ENCODE measurements around the gene METRNL.
A peak's percentile ranks its signal among the peaks of the same experiment; 100 is the strongest.

Gene METRNL

DNA sequence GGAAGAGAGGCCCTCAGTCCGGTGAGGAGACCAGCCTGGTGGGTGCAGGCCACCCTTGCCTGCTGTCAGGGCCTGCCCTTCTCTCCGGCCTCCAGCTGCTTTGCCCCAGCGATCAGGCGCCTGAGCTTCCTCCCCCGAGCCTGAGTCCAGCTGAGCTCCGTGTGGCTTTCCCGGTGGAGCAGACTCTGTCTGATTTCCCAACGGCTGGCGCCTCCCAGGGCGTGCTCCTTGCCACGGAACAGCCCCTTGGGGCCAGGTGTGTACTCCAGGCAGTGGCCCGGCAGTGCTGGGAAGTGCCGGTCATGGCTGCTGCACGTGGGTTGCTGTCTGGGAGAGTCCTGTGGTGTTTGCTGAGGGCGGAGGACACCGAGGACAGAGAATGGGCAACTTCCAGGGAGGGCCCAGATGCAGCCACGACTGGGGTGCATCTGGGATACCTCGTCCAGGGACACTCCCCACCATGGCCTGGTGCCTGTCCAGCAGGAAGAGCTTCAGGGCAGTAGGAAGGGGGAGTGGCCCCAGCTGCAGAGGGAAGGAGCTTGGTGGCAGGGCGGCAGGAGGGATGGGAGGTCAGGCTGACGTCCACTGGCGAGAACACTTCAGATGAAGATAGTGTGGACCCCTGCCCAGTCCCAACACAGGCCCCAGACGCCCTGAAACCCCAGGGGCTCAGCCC lies 22.5 kb downstream of the METRNL start:
- DNase-seq (ENCODE audit: extremely low spot score), result no peak
- ChIA-PET POLR2A (no interaction called here), CTCF (no interaction called here)
- TF ChIP-seq ZNF384 (IDR thresholded peaks at IDR 0.05) (no peak), LEF1 (IDR thresholded peaks at IDR 0.05; ENCODE audit: borderline replicate concordance) (no peak), FOXK2 (IDR thresholded peaks at IDR 0.05) (no peak), ARNT (IDR thresholded peaks at IDR 0.05) (no peak), L3MBTL2 (conservative IDR thresholded peaks at IDR 0.05) (no peak), SP1 (IDR thresholded peaks at IDR 0.05) (no peak), FOXA1 (IDR thresholded peaks at IDR 0.05) (no peak), NFRKB (IDR thresholded peaks at IDR 0.05) (no peak), TARDBP (IDR thresholded peaks at IDR 0.05) (no peak), FOXM1 (IDR thresholded peaks at IDR 0.05; ENCODE audit: borderline replicate concordance) (no peak), BHLHE40 (IDR thresholded peaks at IDR 0.05; ENCODE audit: borderline replicate concordance) (no peak)
- TF ChIP-seq, protein P1, sequence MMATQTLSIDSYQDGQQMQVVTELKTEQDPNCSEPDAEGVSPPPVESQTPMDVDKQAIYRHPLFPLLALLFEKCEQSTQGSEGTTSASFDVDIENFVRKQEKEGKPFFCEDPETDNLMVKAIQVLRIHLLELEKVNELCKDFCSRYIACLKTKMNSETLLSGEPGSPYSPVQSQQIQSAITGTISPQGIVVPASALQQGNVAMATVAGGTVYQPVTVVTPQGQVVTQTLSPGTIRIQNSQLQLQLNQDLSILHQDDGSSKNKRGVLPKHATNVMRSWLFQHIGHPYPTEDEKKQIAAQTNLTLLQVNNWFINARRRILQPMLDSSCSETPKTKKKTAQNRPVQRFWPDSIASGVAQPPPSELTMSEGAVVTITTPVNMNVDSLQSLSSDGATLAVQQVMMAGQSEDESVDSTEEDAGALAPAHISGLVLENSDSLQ (IDR thresholded peaks at IDR 0.05), result no peak

DNA sequence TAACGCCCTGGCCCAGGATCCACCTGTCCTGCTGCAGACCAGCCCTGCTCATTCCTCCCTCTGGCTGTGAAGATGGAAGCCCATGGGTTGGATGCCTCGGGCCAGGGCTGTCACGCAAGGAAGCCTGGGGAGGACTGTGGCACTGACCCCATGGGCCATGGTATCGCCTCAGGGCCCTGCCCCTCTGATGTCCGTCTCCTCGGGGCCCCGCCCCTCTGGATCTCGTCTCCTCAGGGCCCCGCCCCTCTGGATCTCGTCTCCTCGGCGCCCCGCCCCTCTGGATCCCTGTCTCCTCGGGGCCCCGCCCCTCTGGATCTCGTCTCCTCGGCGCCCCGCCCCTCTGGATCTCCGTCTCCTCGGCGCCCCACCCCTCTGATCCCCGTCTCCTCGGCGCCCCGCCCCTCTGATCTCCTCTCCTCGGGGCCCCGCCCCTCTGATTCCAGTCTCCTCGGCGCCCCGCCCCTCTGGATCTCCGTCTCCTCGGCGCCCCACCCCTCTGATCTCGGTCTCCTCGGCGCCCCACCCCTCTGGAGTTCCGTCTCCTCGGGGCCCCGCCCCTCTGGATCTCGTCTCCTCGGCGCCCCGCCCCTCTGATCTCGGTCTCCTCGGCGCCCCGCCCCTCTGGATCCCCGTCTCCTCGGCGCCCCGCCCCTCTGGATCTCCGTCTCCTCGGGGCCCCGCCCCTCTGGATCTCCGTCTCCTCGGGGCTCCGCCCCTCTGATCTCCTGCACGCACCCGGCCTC lies 24.0 kb downstream of the METRNL start:
- ChIA-PET POLR2A (no interaction called here), CTCF (no interaction called here)
- no peak for TF ChIP-seq LEF1 (IDR thresholded peaks at IDR 0.05; ENCODE audit: borderline replicate concordance)
- TF ChIP-seq, protein P1 (IDR thresholded peaks at IDR 0.05), result no peak
- no peak for TF ChIP-seq SP1 (IDR thresholded peaks at IDR 0.05)
- no peak for TF ChIP-seq TARDBP (IDR thresholded peaks at IDR 0.05)
- TF ChIP-seq FOXA1 (IDR thresholded peaks at IDR 0.05), result no peak
- TF ChIP-seq CTBP1 (IDR thresholded peaks at IDR 0.05; ENCODE audit: borderline replicate concordance), result no peak
- DNase-seq (ENCODE audit: extremely low spot score), result peak; percentile 77

DNA sequence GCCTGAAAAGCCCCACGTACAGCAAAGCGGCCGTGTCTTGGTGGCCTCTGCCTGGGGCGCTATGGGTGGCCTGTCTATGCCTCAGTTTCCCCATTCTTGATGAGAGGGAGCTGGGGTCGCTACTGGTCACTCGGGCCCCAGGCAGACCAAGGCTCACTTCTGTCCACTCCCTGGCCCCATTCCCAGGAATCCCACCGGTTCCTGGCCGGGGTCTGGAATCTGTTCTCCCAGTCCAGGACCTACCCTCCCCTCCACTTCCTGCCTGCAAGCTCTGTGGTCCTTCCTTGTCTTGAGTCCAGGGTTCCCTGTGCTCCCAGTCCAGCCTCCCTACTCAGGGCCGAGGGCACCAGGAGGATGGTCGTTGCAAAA lies 24.5 kb downstream of the METRNL start:
- CTCF ChIA-PET, result no interaction called here
- no peak for DNase-seq (ENCODE audit: extremely low spot score)
- TF ChIP-seq NFRKB (IDR thresholded peaks at IDR 0.05), result no peak
- no peak for TF ChIP-seq FOXK2 (IDR thresholded peaks at IDR 0.05)
- POLR2A ChIA-PET, result no interaction called here

DNA sequence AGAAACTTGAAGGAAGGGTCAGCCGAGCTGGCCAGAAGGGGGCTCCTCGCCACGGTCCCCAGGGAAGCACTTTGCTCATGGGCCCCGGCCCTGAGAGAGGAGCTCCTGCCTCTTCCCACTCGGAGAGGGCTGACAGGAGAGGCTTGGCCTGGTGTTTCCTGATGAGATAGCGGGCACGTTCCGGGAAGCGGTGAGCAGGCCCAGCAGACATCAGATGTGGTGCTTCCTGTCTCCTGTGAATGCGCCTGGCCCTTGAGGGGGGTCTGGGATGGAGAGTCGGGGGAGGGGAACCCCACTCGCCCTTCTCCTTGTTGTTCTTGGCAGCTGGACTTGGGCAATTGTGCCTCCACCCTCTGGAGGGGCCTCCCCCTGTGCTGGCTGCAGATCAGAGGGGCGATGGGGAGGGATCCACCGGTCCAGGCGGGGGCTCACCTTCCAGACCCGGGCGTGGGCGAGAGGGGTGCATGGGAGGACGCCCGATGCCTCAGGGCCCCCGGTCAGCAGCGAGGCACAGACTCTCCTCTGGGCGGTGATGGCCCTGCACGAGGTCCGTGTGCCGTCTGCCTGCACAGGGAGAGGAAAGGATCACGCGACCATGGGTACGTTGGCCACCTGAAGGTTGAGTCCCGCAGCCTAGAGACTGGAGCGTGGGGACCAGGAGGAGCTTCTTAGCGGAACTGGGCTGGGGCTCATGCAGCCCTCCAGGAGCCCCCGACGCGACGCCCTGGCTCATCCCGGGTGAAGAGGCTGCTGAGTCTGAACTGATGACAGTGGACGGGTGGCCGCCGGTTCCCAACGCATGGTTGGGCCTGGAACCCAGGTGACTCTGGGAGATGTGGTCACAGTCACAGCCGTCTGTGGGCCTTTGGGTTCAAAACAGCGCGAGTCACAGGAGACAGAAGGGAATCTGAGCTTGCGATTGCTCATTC lies 25.4 kb downstream of the METRNL start:
- POLR2A ChIA-PET, result interaction anchor here (1.1 kb wide), 1 partner anchor 26 kb away, joined by 3 read pairs; the partner anchor contains the start of gene METRNL
- CTCF ChIA-PET, result no interaction called here
- no peak for DNase-seq (ENCODE audit: extremely low spot score)
- TF ChIP-seq ZNF384 (IDR thresholded peaks at IDR 0.05), result no peak
- TF ChIP-seq FOXM1 (IDR thresholded peaks at IDR 0.05; ENCODE audit: borderline replicate concordance), result no peak
- no peak for TF ChIP-seq SUZ12 (IDR thresholded peaks at IDR 0.05)
- TF ChIP-seq FOXK2 (IDR thresholded peaks at IDR 0.05), result no peak
- TF ChIP-seq ELF4 (IDR thresholded peaks at IDR 0.05), result no peak
- TF ChIP-seq FOXA1 (IDR thresholded peaks at IDR 0.05), result no peak
- TF ChIP-seq SP1 (IDR thresholded peaks at IDR 0.05), result no peak
- no peak for TF ChIP-seq HDGF (IDR thresholded peaks at IDR 0.05; ENCODE audit: borderline replicate concordance)
- TF ChIP-seq TARDBP (IDR thresholded peaks at IDR 0.05), result no peak
- TF ChIP-seq NFRKB (IDR thresholded peaks at IDR 0.05), result no peak
- no peak for TF ChIP-seq CTBP1 (IDR thresholded peaks at IDR 0.05; ENCODE audit: borderline replicate concordance)
- no peak for TF ChIP-seq L3MBTL2 (conservative IDR thresholded peaks at IDR 0.05)
- TF ChIP-seq LEF1 (IDR thresholded peaks at IDR 0.05; ENCODE audit: borderline replicate concordance), result no peak
- no peak for TF ChIP-seq BHLHE40 (IDR thresholded peaks at IDR 0.05; ENCODE audit: borderline replicate concordance)
- TF ChIP-seq, protein P1 (IDR thresholded peaks at IDR 0.05), result no peak
- TF ChIP-seq ARNT (IDR thresholded peaks at IDR 0.05), result no peak

DNA sequence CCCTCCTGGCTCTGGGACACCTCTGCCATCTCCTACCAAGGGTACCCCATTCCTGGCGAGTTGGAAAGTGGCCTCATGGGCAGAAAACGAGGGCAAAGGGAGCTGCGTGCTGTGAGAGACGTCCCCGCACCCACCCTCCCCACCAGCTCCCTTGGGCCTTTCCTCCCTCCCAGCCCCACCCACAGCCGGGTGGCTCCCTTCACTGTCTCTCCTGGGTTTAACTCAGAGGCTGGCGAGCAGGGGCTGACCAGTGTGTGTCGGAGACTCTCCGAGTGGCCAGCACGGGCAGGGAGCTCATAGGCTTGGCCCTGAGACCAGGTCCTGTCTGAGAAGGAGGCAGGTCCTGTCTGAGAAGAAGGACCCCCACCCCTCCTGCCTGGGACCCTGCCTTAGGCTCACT lies 26.1 kb downstream of the METRNL start:
- ChIA-PET POLR2A (interaction anchor here (1.1 kb wide), 1 partner anchor 26 kb away, joined by 3 read pairs; the partner anchor contains the start of gene METRNL), CTCF (no interaction called here)
- no peak for TF ChIP-seq ELF4 (IDR thresholded peaks at IDR 0.05)
- no peak for TF ChIP-seq SP1 (IDR thresholded peaks at IDR 0.05)
- TF ChIP-seq FOXM1 (IDR thresholded peaks at IDR 0.05; ENCODE audit: borderline replicate concordance), result no peak
- TF ChIP-seq FOXK2 (IDR thresholded peaks at IDR 0.05), result no peak
- TF ChIP-seq ZNF384 (IDR thresholded peaks at IDR 0.05), result no peak
- TF ChIP-seq HDGF (IDR thresholded peaks at IDR 0.05; ENCODE audit: borderline replicate concordance), result no peak
- no peak for TF ChIP-seq ARNT (IDR thresholded peaks at IDR 0.05)
- no peak for TF ChIP-seq TARDBP (IDR thresholded peaks at IDR 0.05)
- no peak for TF ChIP-seq L3MBTL2 (conservative IDR thresholded peaks at IDR 0.05)
- TF ChIP-seq BHLHE40 (IDR thresholded peaks at IDR 0.05; ENCODE audit: borderline replicate concordance), result no peak
- no peak for TF ChIP-seq NFRKB (IDR thresholded peaks at IDR 0.05)
- TF ChIP-seq, protein P1 (IDR thresholded peaks at IDR 0.05), result no peak
- no peak for TF ChIP-seq CTBP1 (IDR thresholded peaks at IDR 0.05; ENCODE audit: borderline replicate concordance)
- TF ChIP-seq SUZ12 (IDR thresholded peaks at IDR 0.05), result no peak
- TF ChIP-seq FOXA1 (IDR thresholded peaks at IDR 0.05), result no peak
- TF ChIP-seq LEF1 (IDR thresholded peaks at IDR 0.05; ENCODE audit: borderline replicate concordance), result no peak

More for the DNA sequence above, 26.1 kb downstream of the METRNL start:
- DNase-seq (ENCODE audit: extremely low spot score), result no peak
